Progenitor cell of endocrine pancreas (in vitro differentiated cells): ENCODE results near the gene TRPC4. TPM values are rescaled to one million over a fixed set of nuclear protein-coding genes. Genes with fewer than 3 reads are reported as not detected.

Source experiments
- DNase-seq: peaks from one replicate; pipeline ENCODE4 v3.0.0; 2021; ENCODE audit warnings: low spot score; ENCODE audit not compliant: unreplicated experiment
- H3K27ac Mint-ChIP-seq: 2 replicates; pipeline ENCODE4 v1.8.0; 2021; ENCODE audit warnings: mild to moderate bottlenecking, moderate library complexity, mixed read lengths
- H3K27me3 Mint-ChIP-seq: 2 replicates; pipeline ENCODE4 v1.8.0; 2021; ENCODE audit warnings: mixed read lengths
- H3K36me3 Mint-ChIP-seq: 2 replicates; pipeline ENCODE4 v1.8.0; 2022; ENCODE audit warnings: mixed read lengths; ENCODE audit not compliant: insufficient read depth
- H3K4me1 Mint-ChIP-seq: 2 replicates; pipeline ENCODE4 v1.8.0; 2021; ENCODE audit warnings: low read depth, mixed read lengths
- H3K4me3 Mint-ChIP-seq: 2 replicates; pipeline ENCODE4 v1.8.0; 2021; ENCODE audit warnings: low read depth, mild to moderate bottlenecking, moderate library complexity, mixed read lengths
- H3K9me3 Mint-ChIP-seq: 2 replicates; pipeline ENCODE4 v1.8.0; 2021; ENCODE audit warnings: low read depth, mixed read lengths
- total RNA-seq: library from RNA; stranded (reverse); gene quantifications from 2 replicates; pipeline ENCODE4 v1.2.1, GENCODE V29; 2021
- TF ChIP-seq, protein P1 (sequence below): fragments of 200-600 bp; sonication (generic); IDR thresholded peaks from one replicate; pipeline ENCODE4 v1.5.0; 2021; ENCODE audit warnings: antibody characterized with exemption, mild to moderate bottlenecking; ENCODE audit not compliant: unreplicated experiment

Gene TRPC4
- total RNA-seq, 1 donor from 2014 or later = 4.2 TPM

DNA sequence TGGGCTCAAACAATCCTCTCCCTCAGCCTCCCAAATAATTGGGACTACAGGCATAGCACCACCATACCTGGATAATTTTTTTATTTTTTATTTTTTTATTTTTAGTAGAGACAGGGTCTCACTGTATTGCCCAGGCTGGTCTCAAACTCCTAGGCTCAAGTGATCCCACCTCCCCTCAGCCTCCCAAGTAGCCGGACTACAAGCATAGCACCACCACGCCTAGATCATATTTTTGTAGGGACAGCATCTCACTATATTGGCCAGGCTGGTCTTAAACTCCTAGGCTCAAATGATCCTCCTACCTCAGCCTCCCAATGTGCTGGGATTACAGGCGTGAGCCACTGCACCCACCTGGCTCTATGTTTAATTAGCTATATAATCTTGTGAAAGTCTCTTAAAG, 114.2 kb downstream of the TRPC4 start:
- Mint-ChIP-seq H3K36me3 (no peaks in the 10 kb centered on the region), H3K27ac (no peak overlapping the region), H3K4me3 (no peak overlapping the region), H3K4me1 (peaks cover 3% of the 10 kb centered on the region), H3K27me3 (no peaks in the 10 kb centered on the region), H3K9me3 (no peaks in the 10 kb centered on the region)
- DNase-seq = no peak
- TF ChIP-seq, protein P1, sequence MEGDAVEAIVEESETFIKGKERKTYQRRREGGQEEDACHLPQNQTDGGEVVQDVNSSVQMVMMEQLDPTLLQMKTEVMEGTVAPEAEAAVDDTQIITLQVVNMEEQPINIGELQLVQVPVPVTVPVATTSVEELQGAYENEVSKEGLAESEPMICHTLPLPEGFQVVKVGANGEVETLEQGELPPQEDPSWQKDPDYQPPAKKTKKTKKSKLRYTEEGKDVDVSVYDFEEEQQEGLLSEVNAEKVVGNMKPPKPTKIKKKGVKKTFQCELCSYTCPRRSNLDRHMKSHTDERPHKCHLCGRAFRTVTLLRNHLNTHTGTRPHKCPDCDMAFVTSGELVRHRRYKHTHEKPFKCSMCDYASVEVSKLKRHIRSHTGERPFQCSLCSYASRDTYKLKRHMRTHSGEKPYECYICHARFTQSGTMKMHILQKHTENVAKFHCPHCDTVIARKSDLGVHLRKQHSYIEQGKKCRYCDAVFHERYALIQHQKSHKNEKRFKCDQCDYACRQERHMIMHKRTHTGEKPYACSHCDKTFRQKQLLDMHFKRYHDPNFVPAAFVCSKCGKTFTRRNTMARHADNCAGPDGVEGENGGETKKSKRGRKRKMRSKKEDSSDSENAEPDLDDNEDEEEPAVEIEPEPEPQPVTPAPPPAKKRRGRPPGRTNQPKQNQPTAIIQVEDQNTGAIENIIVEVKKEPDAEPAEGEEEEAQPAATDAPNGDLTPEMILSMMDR = no peak

DNA sequence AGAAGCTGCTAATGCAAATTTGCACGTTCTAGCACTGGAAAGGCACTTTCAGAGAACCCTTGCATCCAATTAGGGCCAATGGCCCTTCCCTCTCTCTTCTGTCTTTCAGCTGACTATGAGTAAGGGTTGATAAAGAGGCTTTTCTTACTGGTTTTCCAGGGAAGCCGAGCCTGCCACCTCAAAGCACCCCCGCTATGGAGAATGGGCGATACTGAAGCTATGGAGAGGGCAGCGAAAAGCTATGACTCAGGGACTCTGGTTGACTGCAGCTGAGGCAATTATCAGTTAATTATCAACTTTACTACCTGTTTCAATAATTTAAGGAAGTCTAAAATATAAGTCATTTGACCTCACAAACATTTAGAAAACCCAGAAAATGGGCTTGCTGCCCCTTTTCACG, 115.8 kb downstream of the TRPC4 start:
- peaks cover 3% of the 10 kb centered on the region for H3K4me1 Mint-ChIP-seq
- no peak for DNase-seq
- TF ChIP-seq, protein P1 = no peak

DNA sequence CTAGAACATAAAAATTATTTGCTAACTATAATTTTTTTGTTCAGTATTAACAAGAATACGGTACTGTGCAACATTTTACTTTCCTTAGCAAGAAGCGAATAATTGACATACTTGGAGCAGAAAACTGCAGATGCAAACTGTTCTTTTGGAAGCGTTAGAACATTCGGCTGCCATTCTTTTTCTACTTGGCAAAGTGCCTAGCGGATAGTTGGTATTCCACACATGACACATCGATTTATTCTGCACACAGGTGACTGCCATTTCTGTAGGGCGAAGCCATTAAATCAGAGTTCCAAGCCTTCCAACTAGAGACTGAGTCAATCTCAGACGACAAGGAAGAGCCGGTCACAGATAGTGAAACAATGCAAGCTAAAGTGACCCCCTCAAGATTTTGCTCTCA, 117.4 kb downstream of the TRPC4 start:
- Mint-ChIP-seq H3K27ac (no peak overlapping the region), H3K36me3 (no peaks in the 10 kb centered on the region), H3K9me3 (no peaks in the 10 kb centered on the region), H3K4me1 (peaks cover 3% of the 10 kb centered on the region), H3K27me3 (no peaks in the 10 kb centered on the region), H3K4me3 (no peak overlapping the region)
- no peak for DNase-seq
- TF ChIP-seq, protein P1 = no peak

More for the DNA sequence above, 115.8 kb downstream of the TRPC4 start:
- no peak overlapping the region for H3K27ac Mint-ChIP-seq
- H3K36me3 Mint-ChIP-seq = no peaks in the 10 kb centered on the region
- H3K27me3 Mint-ChIP-seq = no peaks in the 10 kb centered on the region
- no peak overlapping the region for H3K4me3 Mint-ChIP-seq
- H3K9me3 Mint-ChIP-seq = no peaks in the 10 kb centered on the region

DNA sequence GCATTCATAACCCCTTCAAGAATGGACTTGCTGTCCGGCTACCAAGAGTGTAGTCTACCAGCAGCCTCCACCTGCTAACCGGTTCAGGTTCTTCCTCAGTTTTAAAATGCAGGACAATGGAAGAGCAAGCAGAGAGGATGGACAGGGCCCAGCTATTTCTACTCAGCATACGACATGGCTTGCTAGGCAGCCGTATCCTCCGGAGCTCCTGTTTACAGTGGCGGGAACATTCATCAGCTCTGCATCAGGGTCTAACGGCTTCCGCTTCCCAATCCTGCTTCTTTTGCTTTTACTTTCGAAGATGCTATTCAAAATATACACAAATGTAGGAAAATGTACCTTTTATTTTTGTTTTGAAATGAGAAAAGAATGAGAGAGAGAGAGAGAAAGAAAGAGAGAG, 118.5 kb downstream of the TRPC4 start:
- no peak for DNase-seq
- no peaks in the 10 kb centered on the region for H3K36me3 Mint-ChIP-seq
- H3K4me3 Mint-ChIP-seq = no peak overlapping the region
- TF ChIP-seq, protein P1 = no peak
- H3K9me3 Mint-ChIP-seq = no peaks in the 10 kb centered on the region
- H3K4me1 Mint-ChIP-seq = peaks cover 3% of the 10 kb centered on the region
- H3K27ac Mint-ChIP-seq = no peak overlapping the region
- no peaks in the 10 kb centered on the region for H3K27me3 Mint-ChIP-seq

DNA sequence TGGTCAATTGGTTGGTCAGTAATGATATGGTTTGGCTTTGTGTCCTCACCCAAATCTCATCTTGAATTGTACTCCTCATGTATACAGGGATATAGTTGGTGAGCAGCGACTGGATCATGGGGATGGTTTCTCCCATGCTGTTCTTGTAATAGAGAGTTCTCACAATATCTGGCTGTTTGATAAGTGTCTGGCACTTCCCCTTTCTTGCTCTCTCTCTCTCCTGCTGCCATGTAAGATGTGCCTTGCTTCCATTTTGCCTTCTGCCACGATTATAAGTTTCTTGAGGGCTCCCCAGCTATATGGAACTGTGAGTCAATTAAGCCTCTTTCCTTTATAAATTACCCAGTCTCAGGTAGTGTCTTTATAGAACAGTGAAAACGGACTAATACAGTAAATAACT, 120.7 kb downstream of the TRPC4 start:
- DNase-seq = no peak
- Mint-ChIP-seq H3K4me3 (no peak overlapping the region), H3K9me3 (no peaks in the 10 kb centered on the region), H3K27ac (no peak overlapping the region), H3K27me3 (no peaks in the 10 kb centered on the region), H3K4me1 (peaks cover 10% of the 10 kb centered on the region), H3K36me3 (no peaks in the 10 kb centered on the region)
- TF ChIP-seq, protein P1 = no peak
